Activated naive CD8-positive, alpha-beta T cell treated with anti-CD3 and anti-CD28 coated beads, Interleukin-2, amount 10 ng/mL, durations not matched to agents 7 days and 5 days (primary cell): ENCODE measurements around the gene PSMD2. TPM values are rescaled to one million over a fixed set of nuclear protein-coding genes. Genes with fewer than 3 reads are reported as not detected.

ENCODE experiments used
- ATAC-seq: fragments of 150-1000 bp; cut with Tn5 transposase; one replicate; pipeline ENCODE4 v1.10.0; 2021; ENCODE audit warnings: low read depth, moderate library complexity
- POLR2A ChIA-PET: fragments of 350-600 bp; sonication (Branson Sonifier 250); formaldehyde crosslinking; loops from one replicate; lab custom pipeline; 2021; ENCODE audit warnings: antibody characterized with exemption; lab: Charles Lee
- DNase-seq: peaks from one replicate; pipeline ENCODE4 v3.0.0; 2021
- H3K27ac Mint-ChIP-seq: one replicate; pipeline ENCODE4 v1.8.0; 2022; ENCODE audit warnings: mild to moderate bottlenecking, mixed read lengths
- H3K27me3 Mint-ChIP-seq: one replicate; pipeline ENCODE4 v1.8.0; 2022; ENCODE audit warnings: mild to moderate bottlenecking, moderate library complexity, mixed read lengths
- H3K36me3 Mint-ChIP-seq: one replicate; pipeline ENCODE4 v1.8.0; 2021; ENCODE audit warnings: mild to moderate bottlenecking, mixed read lengths
- H3K4me1 Mint-ChIP-seq: one replicate; pipeline ENCODE4 v1.8.0; 2021; ENCODE audit warnings: mixed read lengths
- H3K4me3 Mint-ChIP-seq: one replicate; pipeline ENCODE4 v1.8.0; 2022; ENCODE audit warnings: mild to moderate bottlenecking, moderate library complexity, mixed read lengths
- H3K9me3 Mint-ChIP-seq: one replicate; pipeline ENCODE4 v1.8.0; 2021; ENCODE audit warnings: mixed read lengths
- total RNA-seq, 2 experiments: library from RNA; stranded (reverse); gene quantifications; one replicate each; pipeline ENCODE4 v1.2.3, GENCODE V29; 2021

PSMD2 gene
- total RNA-seq, 2 experiments from 2014 or later = 171 to 172 TPM

DNA sequence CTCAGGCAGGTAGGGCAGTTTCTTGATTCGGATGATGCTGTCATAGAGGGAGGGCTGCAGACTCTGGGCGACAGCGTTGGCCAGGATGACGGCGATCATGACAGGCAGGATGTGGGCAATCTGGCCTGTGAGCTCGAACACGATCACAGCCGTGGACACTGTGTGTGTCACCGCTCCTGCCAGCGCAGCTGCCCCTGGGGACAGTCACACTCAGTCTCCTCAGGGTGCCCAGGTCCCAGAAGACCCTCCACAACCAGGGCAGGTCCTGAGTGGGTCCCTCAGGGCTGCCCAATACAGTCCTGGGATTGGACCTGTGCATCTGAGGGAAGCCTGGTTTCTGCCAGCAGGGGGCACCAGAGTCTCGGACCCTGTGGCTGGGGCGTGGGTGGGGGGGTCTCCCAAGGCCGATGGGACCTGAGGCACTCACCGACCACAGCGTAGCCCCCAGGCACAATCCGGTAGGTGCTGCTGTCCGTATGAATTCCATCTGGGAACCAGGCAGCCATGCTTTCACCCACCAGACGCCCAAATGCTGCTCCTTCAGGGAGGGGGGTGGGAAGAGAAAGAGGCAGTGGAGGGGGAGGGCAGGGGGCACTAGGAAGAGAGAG lies 55.2 kb downstream of the PSMD2 start:
- no peaks in the 10 kb centered on the region for H3K27me3 Mint-ChIP-seq
- no peak overlapping the region for H3K4me3 Mint-ChIP-seq
- no peaks in the 10 kb centered on the region for H3K36me3 Mint-ChIP-seq
- DNase-seq (peak; percentile 68), ATAC-seq (peak; percentile 70)
- H3K4me1 Mint-ChIP-seq = peaks cover 2% of the 10 kb centered on the region
- POLR2A ChIA-PET = interaction anchor here (1.8 kb wide), 1 partner anchor 8 kb away, joined by 6 read pairs; the partner anchor contains the start of genes CLCN2 and POLR2H
- H3K27ac Mint-ChIP-seq = peak overlapping the region; percentile 48
- no peaks in the 10 kb centered on the region for H3K9me3 Mint-ChIP-seq

DNA sequence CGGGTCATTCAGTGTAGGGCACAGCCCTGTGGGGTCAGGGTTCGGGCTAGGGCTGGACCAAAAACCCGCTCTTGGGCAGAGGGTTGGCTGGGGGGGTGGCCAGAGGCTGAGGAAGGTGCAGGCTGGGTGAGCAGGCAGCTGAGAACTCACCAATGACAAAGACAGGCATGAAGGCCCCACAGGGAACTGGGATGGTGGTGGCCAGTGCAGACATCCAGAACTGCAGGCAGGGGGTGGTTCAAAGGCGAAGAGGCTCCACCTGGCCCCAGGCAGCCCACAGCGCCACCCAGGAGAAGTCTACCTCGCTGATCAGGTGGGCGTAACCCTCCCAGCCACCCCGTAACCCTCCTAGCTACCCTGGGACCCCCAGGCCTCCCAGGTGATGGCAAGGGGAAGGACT lies 55.7 kb downstream of the PSMD2 start:
- DNase-seq (no peak), ATAC-seq (no peak)
- Mint-ChIP-seq H3K27me3 (no peaks in the 10 kb centered on the region), H3K9me3 (no peaks in the 10 kb centered on the region), H3K4me1 (peaks cover 2% of the 10 kb centered on the region), H3K4me3 (no peak overlapping the region), H3K36me3 (no peaks in the 10 kb centered on the region), H3K27ac (no peak overlapping the region)
- POLR2A ChIA-PET = no interaction called here

GRCh38 chr3:184355261-184356040 lies 56.4 kb downstream of the PSMD2 start:
- Mint-ChIP-seq H3K36me3 (no peaks in the 10 kb centered on the region), H3K27me3 (peaks cover 2% of the 10 kb centered on the region), H3K9me3 (no peaks in the 10 kb centered on the region), H3K27ac (no peak overlapping the region), H3K4me3 (no peak overlapping the region), H3K4me1 (peaks cover 5% of the 10 kb centered on the region)
- POLR2A ChIA-PET = no interaction called here
- no peak for ATAC-seq
- no peak for DNase-seq

DNA sequence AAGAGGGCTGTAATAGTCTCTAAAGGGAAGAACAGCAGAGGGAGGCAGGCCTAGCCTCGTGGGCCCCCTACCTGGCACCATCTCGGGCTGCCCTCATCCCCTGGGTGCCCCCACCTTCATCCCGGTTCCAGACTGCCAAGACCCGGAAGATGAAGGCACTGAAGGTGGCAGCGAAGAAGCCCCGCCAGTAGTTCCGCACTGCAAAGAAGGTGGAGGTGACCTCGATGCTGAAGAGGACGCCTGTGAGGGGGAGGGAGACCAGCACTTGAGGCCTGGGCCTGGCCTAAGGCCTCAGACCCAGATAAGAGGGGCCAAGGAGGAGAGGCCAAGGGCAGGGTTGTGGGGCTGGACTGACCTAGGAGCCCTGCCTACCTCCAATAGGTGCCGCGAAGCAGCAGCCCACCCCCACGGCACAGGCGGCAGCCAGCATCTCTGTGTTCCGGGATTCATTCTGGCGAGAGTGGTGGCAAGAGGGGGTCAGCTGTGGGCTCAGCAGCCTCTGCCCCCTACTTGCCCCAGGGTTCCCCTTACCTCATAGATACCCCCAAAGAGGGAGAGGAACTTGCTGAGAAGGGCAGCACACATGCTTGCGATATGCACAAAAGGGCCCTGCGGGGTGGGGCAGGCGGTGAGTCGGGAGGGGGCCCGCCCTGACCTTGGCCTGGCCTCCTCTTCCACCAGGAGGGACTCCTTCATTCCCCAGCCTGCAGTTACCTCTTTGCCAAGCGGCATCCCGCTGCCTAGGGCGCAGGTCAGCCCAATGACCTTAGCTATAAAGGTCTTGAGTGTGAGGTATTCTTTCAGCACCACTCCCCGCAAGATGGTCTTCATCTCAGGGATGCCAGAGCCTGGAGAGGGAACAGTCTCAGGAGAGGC lies 58.4 kb downstream of the PSMD2 start:
- ATAC-seq = no peak
- POLR2A ChIA-PET = interaction anchor here (0.6 kb wide), 1 partner anchor 10 kb away, joined by 4 read pairs; no protein-coding TSS in a partner anchor
- H3K27me3 Mint-ChIP-seq = peaks cover 2% of the 10 kb centered on the region
- H3K9me3 Mint-ChIP-seq = no peaks in the 10 kb centered on the region
- DNase-seq = no peak
- H3K4me3 Mint-ChIP-seq = no peak overlapping the region
- H3K27ac Mint-ChIP-seq = no peak overlapping the region
- peaks cover 11% of the 10 kb centered on the region for H3K4me1 Mint-ChIP-seq
- no peaks in the 10 kb centered on the region for H3K36me3 Mint-ChIP-seq

DNA sequence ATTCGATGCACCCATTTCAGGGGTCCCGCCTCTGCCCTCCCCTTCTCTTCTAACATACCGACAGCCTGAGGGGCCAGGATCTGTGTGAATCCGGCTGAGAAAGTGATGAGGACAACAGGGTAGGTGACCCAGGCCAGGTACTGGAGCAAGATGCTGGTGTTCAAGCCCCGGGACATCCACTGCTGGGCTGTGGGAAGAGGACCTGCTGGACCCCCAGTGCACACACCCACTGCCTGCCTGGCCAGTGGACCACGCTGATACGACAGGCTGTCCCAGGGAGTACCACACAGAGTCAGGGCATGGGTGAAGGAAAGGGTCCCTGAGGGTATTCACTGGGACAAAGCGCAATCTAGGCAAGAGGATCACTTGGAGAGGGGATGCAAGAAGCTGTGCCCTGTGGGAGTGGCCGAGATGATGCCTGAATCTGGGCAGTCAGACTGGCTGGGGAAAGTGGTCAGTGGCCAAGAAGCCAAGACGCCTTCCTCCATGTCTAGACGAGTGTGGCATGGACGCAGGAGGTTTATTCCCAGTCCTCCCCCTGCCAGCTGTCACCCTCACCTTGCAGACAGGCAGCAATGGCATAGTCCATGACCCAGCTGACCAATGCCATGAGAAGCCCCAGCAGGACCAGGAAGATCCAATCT lies 59.2 kb downstream of the PSMD2 start:
- Mint-ChIP-seq H3K4me1 (peaks cover 12% of the 10 kb centered on the region), H3K27me3 (peaks cover 2% of the 10 kb centered on the region), H3K27ac (no peak overlapping the region), H3K36me3 (peaks cover under 1% of the 10 kb centered on the region), H3K9me3 (no peaks in the 10 kb centered on the region), H3K4me3 (no peak overlapping the region)
- no peak for DNase-seq
- no peak for ATAC-seq
- POLR2A ChIA-PET = no interaction called here

Other genes starting within 250 kb of the PSMD2 start
- gene HTR3C, start 246.2 kb upstream of the PSMD2 start, total RNA-seq = not detected
- gene HTR3E, start 202.2 kb upstream of the PSMD2 start, total RNA-seq = not detected
- 10 to 100 TPM; 54.7 to 61.8 TPM for gene EIF2B5, start 163.9 kb upstream of the PSMD2 start, total RNA-seq
- 10 to 100 TPM; 39.9 to 41.0 TPM for gene DVL3, start 143.9 kb upstream of the PSMD2 start, total RNA-seq
- 100 to 1,000 TPM; 210 to 213 TPM for gene AP2M1, start 124.4 kb upstream of the PSMD2 start, total RNA-seq
- 10 to 100 TPM; 68.6 to 76.3 TPM for gene ABCF3, start 113.0 kb upstream of the PSMD2 start, total RNA-seq
- under 1 TPM in 1 of 2 experiments, not detected in 1; 0.25 TPM for gene VWA5B2, start 69.7 kb upstream of the PSMD2 start, total RNA-seq
- 10 to 100 TPM; 38.8 to 38.9 TPM for gene ALG3, start 50.3 kb upstream of the PSMD2 start, total RNA-seq
- gene EEF1AKMT4, start 49.6 kb upstream of the PSMD2 start, total RNA-seq = 1 to 10 TPM; 2.5 to 3.3 TPM
- not detected for gene CAMK2N2, start 37.7 kb upstream of the PSMD2 start, total RNA-seq
- not detected for gene ECE2, start 23.2 kb upstream of the PSMD2 start, total RNA-seq
- gene EIF4G1, start 15.4 kb downstream of the PSMD2 start, total RNA-seq = 100 to 1,000 TPM; 253 to 258 TPM
- gene FAM131A, start 38.4 kb downstream of the PSMD2 start, total RNA-seq = 1 to 10 TPM; 5.5 to 6.1 TPM
- gene CLCN2, start 62.4 kb downstream of the PSMD2 start, total RNA-seq = 1 to 10 TPM; 5.7 to 6.8 TPM
- 10 to 100 TPM; 86.5 to 88.2 TPM for gene POLR2H, start 62.5 kb downstream of the PSMD2 start, total RNA-seq
- not detected for gene THPO, start 79.0 kb downstream of the PSMD2 start, total RNA-seq
- not detected for gene CHRD, start 80.8 kb downstream of the PSMD2 start, total RNA-seq